Stomach (tissue), 4 donors: ENCODE measurements around the gene SCCPDH.

Experiments
- CTCF ChIP-seq, 7 experiments: fragments of 450-650 bp in 4 of 7; fragments of 200-600 bp in 3 of 7; sonication (generic) in 3 of 7; IDR thresholded peaks; one replicate each; pipeline ENCODE4 v1.5.1; 2016 to 2019; ENCODE audit warnings: antibody characterized with exemption in 7 of 7, control low read depth in 2 of 7, mild to moderate bottlenecking in 1 of 7
- EP300 ChIP-seq: sonication (generic); formaldehyde crosslinking; IDR thresholded peaks from one replicate; pipeline ENCODE4 v1.6.1; 2017; ENCODE audit warnings: antibody characterized with exemption
- POLR2A ChIP-seq, 4 donors: fragments of 450-650 bp; IDR thresholded peaks; one replicate each; pipeline ENCODE4 v1.6.1; 2016; ENCODE audit warnings: antibody characterized with exemption in 4 of 4, control low read depth in 2 of 4, mild to moderate bottlenecking in 1 of 4, moderate library complexity in 1 of 4
- POLR2AphosphoS5 ChIP-seq, 3 donors: sonication (generic); formaldehyde crosslinking; IDR thresholded peaks; one replicate each; pipeline ENCODE4 v1.6.1; 2016; ENCODE audit warnings: antibody characterized with exemption in 3 of 3

- TF ChIP-seq CTCF (IDR thresholded peaks at IDR 0.05) (no peak), POLR2A (IDR thresholded peaks at IDR 0.05) (no peak), POLR2AphosphoS5 (IDR thresholded peaks at IDR 0.05) (no peak), EP300 (no peak)
Measured at GRCh38 chr1:246695136-246695535, 29.1 kb upstream of the SCCPDH start.
